ENCODE data around the gene TYMP.
A peak's percentile ranks its signal among the peaks of the same experiment; 100 is the strongest.

Gene TYMP

DNA sequence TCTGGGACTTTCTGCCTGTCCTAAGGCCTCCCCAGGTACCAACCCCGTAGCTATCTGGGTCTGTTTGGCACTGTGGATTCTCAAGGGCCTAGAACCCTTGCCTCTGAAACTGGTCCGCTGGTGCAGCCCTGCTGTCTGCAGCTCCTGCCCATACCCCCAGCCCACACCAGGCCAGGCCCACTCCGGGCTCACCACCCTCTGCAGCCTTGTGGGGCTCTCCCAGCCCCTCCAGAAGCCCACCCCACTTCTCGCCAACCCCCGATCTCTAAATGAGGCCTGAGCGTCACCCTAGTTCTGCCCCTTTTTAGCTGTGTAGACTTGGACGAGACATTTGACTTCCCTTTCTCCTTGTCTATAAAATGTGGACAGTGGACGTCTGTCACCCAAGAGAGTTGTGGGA lies 20.6 kb upstream of the TYMP start:
- no peak for TF ChIP-seq SPI1 (IDR thresholded peaks at IDR 0.05; ENCODE audit: low read depth, low read length)
- TF ChIP-seq POU2F2 (IDR thresholded peaks at IDR 0.05; ENCODE audit: low read depth, low read length) = no peak
- no peak for TF ChIP-seq PAX5 (IDR thresholded peaks at IDR 0.05; ENCODE audit: insufficient read depth, low read length, severe bottlenecking)
- no peak for TF ChIP-seq TAF1 (IDR thresholded peaks at IDR 0.05; ENCODE audit: low read depth, low read length)
- no peak for TF ChIP-seq POLR2AphosphoS5 (IDR thresholded peaks at IDR 0.05; ENCODE audit: low read depth, low read length)
- TF ChIP-seq POLR2A (IDR thresholded peaks at IDR 0.05; ENCODE audit: low read depth, low read length) = no peak
- DNase-seq (ENCODE audit: insufficient read length, low spot score) = no peak
- FAIRE-seq = no peak

DNA sequence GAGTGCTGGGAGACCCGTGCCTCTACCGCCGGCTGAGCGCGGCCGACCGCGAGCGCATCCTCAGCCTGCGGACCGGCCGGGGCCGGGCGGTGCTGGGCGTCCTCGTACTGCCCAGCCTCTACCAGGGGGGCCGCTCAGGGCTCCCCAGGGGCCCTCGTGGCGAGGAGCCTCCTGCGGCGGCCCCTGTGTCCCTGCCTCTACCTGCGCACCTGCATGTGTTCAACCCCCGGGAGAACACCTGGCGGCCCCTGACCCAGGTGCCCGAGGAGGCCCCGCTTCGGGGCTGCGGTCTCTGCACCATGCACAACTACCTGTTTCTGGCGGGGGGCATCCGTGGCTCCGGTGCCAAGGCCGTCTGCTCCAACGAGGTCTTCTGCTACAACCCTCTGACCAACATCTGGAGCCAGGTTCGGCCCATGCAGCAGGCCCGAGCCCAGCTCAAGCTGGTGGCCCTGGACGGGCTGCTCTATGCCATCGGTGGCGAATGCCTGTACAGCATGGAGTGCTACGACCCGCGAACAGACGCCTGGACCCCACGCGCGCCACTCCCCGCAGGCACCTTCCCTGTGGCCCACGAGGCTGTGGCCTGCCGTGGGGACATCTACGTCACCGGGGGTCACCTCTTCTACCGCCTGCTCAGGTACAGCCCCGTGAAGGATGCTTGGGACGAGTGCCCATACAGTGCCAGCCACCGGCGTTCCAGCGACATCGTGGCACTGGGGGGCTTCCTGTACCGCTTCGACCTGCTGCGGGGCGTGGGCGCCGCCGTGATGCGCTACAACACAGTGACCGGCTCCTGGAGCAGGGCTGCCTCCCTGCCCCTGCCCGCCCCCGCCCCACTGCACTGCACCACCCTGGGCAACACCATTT lies 19.3 kb upstream of the TYMP start:
- DNase-seq (ENCODE audit: insufficient read length, low spot score) (no peak), FAIRE-seq (peak; percentile 68)
- TF ChIP-seq POLR2AphosphoS5 (IDR thresholded peaks at IDR 0.05; ENCODE audit: low read depth, low read length) = no peak
- no peak for TF ChIP-seq POLR2A (IDR thresholded peaks at IDR 0.05; ENCODE audit: low read depth, low read length)
- TF ChIP-seq TAF1 (IDR thresholded peaks at IDR 0.05; ENCODE audit: low read depth, low read length) = no peak
- no peak for TF ChIP-seq POU2F2 (IDR thresholded peaks at IDR 0.05; ENCODE audit: low read depth, low read length)
- no peak for TF ChIP-seq PAX5 (IDR thresholded peaks at IDR 0.05; ENCODE audit: insufficient read depth, low read length, severe bottlenecking)
- TF ChIP-seq SPI1 (IDR thresholded peaks at IDR 0.05; ENCODE audit: low read depth, low read length) = no peak

DNA sequence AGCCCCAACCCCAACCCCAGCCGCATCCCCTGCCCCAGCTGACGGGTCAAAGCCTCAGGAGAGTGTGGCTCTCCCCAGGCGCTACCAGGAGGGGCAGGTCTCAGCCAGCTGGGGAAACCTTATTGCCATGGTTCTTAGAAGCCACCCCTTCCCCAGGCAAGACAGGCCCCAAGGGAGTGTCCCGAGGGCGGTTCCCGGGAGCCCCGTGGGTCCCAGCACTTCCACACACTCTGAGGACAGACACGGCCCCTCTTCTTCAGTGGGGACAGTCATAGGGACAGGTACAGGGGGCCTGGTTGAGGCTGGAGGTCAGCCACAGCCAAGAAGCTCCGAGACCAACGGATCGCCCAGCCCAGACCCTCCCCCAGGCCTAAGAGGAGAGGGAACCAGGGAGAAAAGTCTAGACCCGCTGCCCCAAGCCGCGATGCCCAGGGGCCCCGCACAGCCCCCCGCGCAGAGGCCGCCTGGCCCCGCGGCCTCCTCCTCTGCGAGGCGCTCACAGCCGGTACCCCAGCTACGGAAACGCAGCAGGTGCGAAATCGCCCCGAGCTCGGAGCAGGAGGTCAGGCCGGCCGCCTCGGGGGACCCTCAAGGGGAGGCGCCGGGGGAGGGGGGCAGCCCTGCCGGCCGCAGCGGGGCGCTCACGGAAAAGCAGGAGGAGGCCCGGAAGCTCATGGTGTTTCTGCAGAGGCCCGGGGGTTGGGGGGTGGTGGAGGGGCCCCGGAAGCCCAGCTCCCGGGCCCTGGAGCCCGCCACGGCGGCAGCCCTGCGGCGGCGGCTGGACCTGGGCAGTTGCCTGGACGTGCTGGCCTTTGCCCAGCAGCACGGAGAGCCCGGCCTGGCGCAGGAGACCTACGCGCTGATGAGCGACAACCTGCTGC lies 18.5 kb upstream of the TYMP start:
- DNase-seq (ENCODE audit: insufficient read length, low spot score) = peak; percentile 81
- FAIRE-seq = peak; percentile 89
- TF ChIP-seq POLR2A (IDR thresholded peaks at IDR 0.05; ENCODE audit: low read depth, low read length) (peak; percentile 45; the same call in 1 of the 2 replicates), PAX5 (IDR thresholded peaks at IDR 0.05; ENCODE audit: insufficient read depth, low read length, severe bottlenecking) (no peak)

GRCh38 chr22:50547263-50547985 lies 17.6 kb upstream of the TYMP start:
- no peak for TF ChIP-seq TAF1 (IDR thresholded peaks at IDR 0.05; ENCODE audit: low read depth, low read length)
- no peak for DNase-seq (ENCODE audit: insufficient read length, low spot score)
- peak; percentile 47 for FAIRE-seq

- FAIRE-seq (no peak), DNase-seq (ENCODE audit: insufficient read length, low spot score) (no peak)
- TF ChIP-seq POLR2A (IDR thresholded peaks at IDR 0.05; ENCODE audit: low read depth, low read length) = no peak
- no peak for TF ChIP-seq POLR2AphosphoS5 (IDR thresholded peaks at IDR 0.05; ENCODE audit: low read depth, low read length)
- no peak for TF ChIP-seq POU2F2 (IDR thresholded peaks at IDR 0.05; ENCODE audit: low read depth, low read length)
- no peak for TF ChIP-seq TAF1 (IDR thresholded peaks at IDR 0.05; ENCODE audit: low read depth, low read length)
- no peak for TF ChIP-seq SPI1 (IDR thresholded peaks at IDR 0.05; ENCODE audit: low read depth, low read length)
- no peak for TF ChIP-seq PAX5 (IDR thresholded peaks at IDR 0.05; ENCODE audit: insufficient read depth, low read length, severe bottlenecking)
Measured at GRCh38 chr22:50546326-50547262, 16.8 kb upstream of the TYMP start.

DNA sequence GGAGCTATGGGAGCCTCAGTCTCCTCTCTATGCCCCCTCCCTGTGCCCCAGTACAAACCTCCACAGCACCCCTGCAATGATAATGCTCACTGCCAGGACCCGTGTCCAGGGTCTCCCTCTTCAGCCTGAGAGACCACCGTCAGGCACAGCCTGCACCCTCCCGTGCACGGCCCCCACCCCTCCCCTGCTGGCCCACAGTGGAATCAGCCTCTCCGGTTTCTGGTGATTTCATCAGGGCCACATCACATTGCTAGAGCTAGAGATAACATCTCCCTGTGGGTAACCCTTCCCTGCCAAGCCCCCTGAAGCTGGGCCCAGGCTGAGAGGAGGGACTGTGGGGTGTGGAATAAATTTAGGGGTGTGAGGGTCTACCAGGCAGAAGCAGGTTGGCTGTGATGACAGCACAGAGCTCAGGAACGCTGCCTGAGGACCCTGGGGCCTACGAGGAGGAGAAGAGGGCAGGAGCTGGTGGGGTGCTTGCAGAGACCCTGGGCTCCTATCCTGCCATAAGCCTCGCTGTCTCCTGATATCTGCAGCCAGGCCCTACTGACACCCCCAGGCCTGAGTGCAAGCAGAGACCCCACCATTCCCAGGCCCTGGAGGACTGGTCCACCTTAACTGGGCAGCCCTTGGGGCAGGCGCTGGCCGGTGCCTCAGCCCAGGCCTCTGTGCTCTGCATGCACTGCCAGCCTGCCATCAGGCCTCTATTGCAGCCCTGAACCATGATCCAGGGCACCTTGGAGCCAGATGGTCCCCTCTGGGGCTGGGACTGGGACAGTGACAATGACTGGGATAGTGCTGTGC lies 15.9 kb upstream of the TYMP start, which contains the start of gene KLHDC7B:
KLHDC7B (plus strand) TSS at position 378 of the 804 bp plus-strand sequence; CDS start at position 723, 345 bp downstream.
- TF ChIP-seq POU2F2 (IDR thresholded peaks at IDR 0.05; ENCODE audit: low read depth, low read length) (no peak), POLR2A (IDR thresholded peaks at IDR 0.05; ENCODE audit: low read depth, low read length) (no peak), POLR2AphosphoS5 (IDR thresholded peaks at IDR 0.05; ENCODE audit: low read depth, low read length) (no peak)
- FAIRE-seq (no peak), DNase-seq (ENCODE audit: insufficient read length, low spot score) (no peak)

- FAIRE-seq (peak; percentile 28), DNase-seq (ENCODE audit: insufficient read length, low spot score) (no peak)
- TF ChIP-seq TAF1 (IDR thresholded peaks at IDR 0.05; ENCODE audit: low read depth, low read length) (no peak), POU2F2 (IDR thresholded peaks at IDR 0.05; ENCODE audit: low read depth, low read length) (no peak), POLR2A (IDR thresholded peaks at IDR 0.05; ENCODE audit: low read depth, low read length) (no peak), SPI1 (IDR thresholded peaks at IDR 0.05; ENCODE audit: low read depth, low read length) (no peak), POLR2AphosphoS5 (IDR thresholded peaks at IDR 0.05; ENCODE audit: low read depth, low read length) (no peak), PAX5 (IDR thresholded peaks at IDR 0.05; ENCODE audit: insufficient read depth, low read length, severe bottlenecking) (no peak)
Measured at GRCh38 chr22:50544746-50545253, 15.0 kb upstream of the TYMP start.
